PC-9 (cell line): Measurements from ENCODE around the gene KRT14.
"Not testable (repeated sequence)": the region's sequence is repeated elsewhere in the genome, so short reads cannot be mapped to it uniquely, and the experiment has no call there.

ENCODE experiments used
- CTCF ChIP-seq: fragments of 200-600 bp; sonication (generic); conservative IDR thresholded peaks from 2 replicates; pipeline ENCODE4 v1.6.1; 2017; ENCODE audit warnings: mixed run types, antibody characterized with exemption, mild to moderate bottlenecking, moderate library complexity
- EZH2 ChIP-seq: fragments of 200-600 bp; sonication (generic); IDR thresholded peaks from 2 replicates; pipeline ENCODE4 v1.8.0; 2017; ENCODE audit warnings: antibody characterized with exemption, low read depth

- TF ChIP-seq CTCF, EZH2: not testable (repeated sequence)
These were observed 35.9 kb upstream of the KRT14 start for GRCh38 chr17:41622340-41623183.
